Brain microvascular endothelial cell (primary cell): Measurements from ENCODE around the gene MYO3B.

Source experiments
- DNase-seq: peaks from one replicate; pipeline ENCODE4 v3.0.0-alpha.2; 2020
- H3K27ac ChIP-seq: fragments of 250-450 bp; sonication (Bioruptor Pico); 2 replicates; pipeline ENCODE4 v1.5.1; 2020; ENCODE audit warnings: mild to moderate bottlenecking, moderate library complexity
- H3K27me3 ChIP-seq: fragments of 250-450 bp; sonication (Bioruptor Pico); replicated peaks from 2 replicates; pipeline ENCODE4 v1.5.1; 2020; ENCODE audit warnings: mild to moderate bottlenecking
- H3K36me3 ChIP-seq: fragments of 250-450 bp; sonication (Bioruptor Pico); replicated peaks from 2 replicates; pipeline ENCODE4 v1.5.1; 2020; ENCODE audit warnings: mild to moderate bottlenecking
- H3K4me3 ChIP-seq: 2 replicates; pipeline ENCODE4 v1.5.1; 2011; ENCODE audit warnings: low read depth, mild to moderate bottlenecking, control low read depth, low read length, moderate library complexity
- in situ Hi-C: cut with HindIII; loops from 2 replicates; pipeline ENCODE4 v1.10.0; 2017; ENCODE audit warnings: low sequenced_read_pairs, low pct_ligation_motif_present
- TF ChIP-seq, protein P1 (sequence below): IDR thresholded peaks from 2 replicates; pipeline ENCODE4 v1.5.1; 2011; ENCODE audit warnings: low read depth, mild to moderate bottlenecking, moderate library complexity, low read length, control low read depth, inconsistent platforms; ENCODE audit errors: missing control alignments

The MYO3B gene

DNA sequence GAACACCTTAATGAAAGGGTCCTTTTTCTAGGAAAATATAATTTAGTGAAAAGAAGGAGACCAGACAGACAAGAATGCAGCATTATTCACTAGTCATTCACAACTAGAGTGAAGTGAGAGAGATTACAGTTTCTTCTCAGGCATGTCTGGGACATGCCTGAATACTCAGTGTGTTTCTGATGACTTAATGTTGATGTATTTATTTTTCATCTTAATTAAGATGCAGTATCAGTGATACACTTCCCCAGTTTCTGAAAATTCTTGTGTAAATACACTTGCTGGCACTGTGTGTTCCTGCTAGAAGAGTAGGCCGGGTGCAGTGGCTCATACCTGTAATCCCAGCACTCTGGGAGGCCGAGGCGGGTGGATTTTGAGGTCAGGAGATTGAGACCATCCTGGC, 143.6 kb downstream of the MYO3B start:
- in situ Hi-C loops, result no loop called here
- no peaks in the 10 kb centered on the region for H3K27me3 ChIP-seq
- TF ChIP-seq, protein P1, sequence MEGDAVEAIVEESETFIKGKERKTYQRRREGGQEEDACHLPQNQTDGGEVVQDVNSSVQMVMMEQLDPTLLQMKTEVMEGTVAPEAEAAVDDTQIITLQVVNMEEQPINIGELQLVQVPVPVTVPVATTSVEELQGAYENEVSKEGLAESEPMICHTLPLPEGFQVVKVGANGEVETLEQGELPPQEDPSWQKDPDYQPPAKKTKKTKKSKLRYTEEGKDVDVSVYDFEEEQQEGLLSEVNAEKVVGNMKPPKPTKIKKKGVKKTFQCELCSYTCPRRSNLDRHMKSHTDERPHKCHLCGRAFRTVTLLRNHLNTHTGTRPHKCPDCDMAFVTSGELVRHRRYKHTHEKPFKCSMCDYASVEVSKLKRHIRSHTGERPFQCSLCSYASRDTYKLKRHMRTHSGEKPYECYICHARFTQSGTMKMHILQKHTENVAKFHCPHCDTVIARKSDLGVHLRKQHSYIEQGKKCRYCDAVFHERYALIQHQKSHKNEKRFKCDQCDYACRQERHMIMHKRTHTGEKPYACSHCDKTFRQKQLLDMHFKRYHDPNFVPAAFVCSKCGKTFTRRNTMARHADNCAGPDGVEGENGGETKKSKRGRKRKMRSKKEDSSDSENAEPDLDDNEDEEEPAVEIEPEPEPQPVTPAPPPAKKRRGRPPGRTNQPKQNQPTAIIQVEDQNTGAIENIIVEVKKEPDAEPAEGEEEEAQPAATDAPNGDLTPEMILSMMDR, result no peak
- H3K27ac ChIP-seq, result no peak overlapping the region
- no peak overlapping the region for H3K4me3 ChIP-seq
- no peaks in the 10 kb centered on the region for H3K36me3 ChIP-seq
- DNase-seq, result no peak

- in situ Hi-C loops, result no loop called here
- DNase-seq, result no peak
- Histone ChIP-seq H3K36me3 (no peaks in the 10 kb centered on the region), H3K27ac (no peak overlapping the region), H3K27me3 (no peaks in the 10 kb centered on the region), H3K4me3 (no peak overlapping the region)
- TF ChIP-seq, protein P1, result no peak
Observed at GRCh38 chr2:170322140-170322766, 144.3 kb downstream of the MYO3B start.

- DNase-seq, result no peak
- TF ChIP-seq, protein P1, result no peak
- H3K4me3 ChIP-seq, result no peak overlapping the region
- no peaks in the 10 kb centered on the region for H3K27me3 ChIP-seq
- no peak overlapping the region for H3K27ac ChIP-seq
- H3K36me3 ChIP-seq, result no peaks in the 10 kb centered on the region
- in situ Hi-C loops, result no loop called here
Observed at GRCh38 chr2:170323743-170324142, 145.8 kb downstream of the MYO3B start.

DNA sequence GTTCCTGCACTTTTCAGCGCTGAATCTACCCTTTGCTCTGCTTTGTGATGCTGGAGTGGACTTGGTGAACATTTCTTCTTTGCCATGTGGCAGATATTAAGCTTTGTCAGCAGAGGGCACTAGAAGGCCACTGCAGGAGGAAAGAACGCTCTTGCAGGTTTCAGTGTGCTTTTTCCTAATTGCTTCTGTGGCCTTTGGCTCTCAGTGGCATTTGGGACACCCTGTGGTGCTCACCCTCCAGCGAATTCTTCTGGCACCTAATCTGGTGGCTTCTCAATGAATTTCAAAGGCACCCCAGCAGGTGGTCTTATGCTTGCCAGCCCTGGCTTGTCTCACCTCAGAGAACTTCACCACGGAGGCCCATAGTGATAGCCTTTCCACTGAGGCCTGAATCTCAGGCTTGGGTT, 146.7 kb downstream of the MYO3B start:
- H3K27ac ChIP-seq, result no peak overlapping the region
- no peaks in the 10 kb centered on the region for H3K36me3 ChIP-seq
- TF ChIP-seq, protein P1, result peak; percentile 81
- no peak overlapping the region for H3K4me3 ChIP-seq
- peak; percentile 38 for DNase-seq
- in situ Hi-C loops, result no loop called here
- H3K27me3 ChIP-seq, result no peaks in the 10 kb centered on the region

DNA sequence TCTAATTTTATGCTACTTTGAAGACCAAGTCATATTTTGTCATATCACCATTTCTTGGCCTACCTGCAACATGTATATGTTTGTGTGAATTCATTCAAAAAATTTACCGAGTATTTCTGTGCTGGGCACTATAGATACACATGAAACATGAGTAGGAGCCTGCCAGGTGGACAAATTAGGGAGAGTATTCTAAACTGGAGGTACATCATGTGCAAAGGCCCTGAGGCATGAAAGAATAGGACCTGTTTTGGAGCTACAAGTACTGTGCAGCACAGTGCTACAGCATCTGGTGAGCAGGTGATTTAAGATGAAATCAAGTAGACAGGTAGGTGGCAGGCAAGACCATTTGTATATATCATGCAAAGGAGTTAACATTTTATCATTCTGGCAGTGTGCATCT, 152.9 kb downstream of the MYO3B start:
- no peak overlapping the region for H3K4me3 ChIP-seq
- TF ChIP-seq, protein P1, result no peak
- no peaks in the 10 kb centered on the region for H3K36me3 ChIP-seq
- in situ Hi-C loops, result no loop called here
- no peak overlapping the region for H3K27ac ChIP-seq
- no peaks in the 10 kb centered on the region for H3K27me3 ChIP-seq
- no peak for DNase-seq

DNA sequence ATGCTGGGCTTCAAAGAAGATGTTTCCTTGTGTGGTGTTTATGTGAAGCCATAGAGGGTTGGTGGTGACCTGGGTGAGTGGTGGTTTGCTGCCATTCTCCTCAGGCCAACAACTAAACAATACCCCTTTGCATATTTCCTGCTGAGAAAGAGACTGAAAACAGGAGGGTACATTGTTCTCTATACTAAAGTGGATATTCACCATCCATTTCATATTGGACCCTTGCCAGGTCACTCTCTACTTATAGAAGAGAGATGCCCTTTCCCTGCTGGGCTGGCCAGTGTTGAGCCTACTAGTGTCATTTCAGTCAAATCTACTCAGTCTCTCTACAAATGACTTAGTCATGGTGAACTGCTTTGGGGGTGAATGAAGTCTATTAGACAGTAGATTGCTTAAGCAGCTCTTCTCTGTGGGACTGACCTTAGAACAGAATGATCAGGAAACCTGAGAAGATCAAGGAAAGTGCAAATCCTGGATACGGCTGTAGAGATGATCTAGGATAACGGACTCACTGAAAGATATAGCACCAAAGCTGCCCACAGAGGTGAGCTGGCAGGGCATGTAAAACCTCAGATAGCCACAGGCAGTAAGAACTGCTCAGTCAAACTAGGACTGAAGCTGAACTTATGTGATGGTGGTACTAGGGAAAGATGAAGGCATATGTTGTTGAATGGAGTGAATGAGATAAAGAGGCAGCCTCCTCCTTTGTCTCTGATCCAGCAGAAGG, 154.9 kb downstream of the MYO3B start:
- TF ChIP-seq, protein P1, result no peak
- Histone ChIP-seq H3K36me3 (no peaks in the 10 kb centered on the region), H3K27ac (no peak overlapping the region), H3K27me3 (no peaks in the 10 kb centered on the region), H3K4me3 (no peak overlapping the region)
- in situ Hi-C loops, result no loop called here
- no peak for DNase-seq
